Activated effector memory CD4-positive, alpha-beta T cell treated with Interleukin-2 at 50 U/mL for 16 hours (primary cell): ENCODE data around the gene ABCA9.

Experiments
- DNase-seq: peaks from one replicate; pipeline ENCODE4 v3.0.0-alpha.2; 2020

The ABCA9 gene

GRCh38 chr17:69067274-69068047, 6.7 kb upstream of the ABCA9 start:
- no peak for DNase-seq

GRCh38 chr17:69066482-69066881, 5.8 kb upstream of the ABCA9 start:
- DNase-seq = no peak

GRCh38 chr17:69065113-69065512, 4.4 kb upstream of the ABCA9 start:
- DNase-seq = no peak

- no peak for DNase-seq
These were observed 3.7 kb upstream of the ABCA9 start for GRCh38 chr17:69064476-69064875.

- DNase-seq = no peak
These were observed 3.3 kb upstream of the ABCA9 start for GRCh38 chr17:69064001-69064400.

GRCh38 chr17:69062860-69063581, 2.3 kb upstream of the ABCA9 start:
- no peak for DNase-seq

GRCh38 chr17:69061721-69062556, 1.2 kb upstream of the ABCA9 start:
- DNase-seq = no peak

- DNase-seq = no peak
These were observed 1.1 kb downstream of the ABCA9 start for GRCh38 chr17:69059458-69060175.

GRCh38 chr17:69058165-69058564, 2.6 kb downstream of the ABCA9 start:
- no peak for DNase-seq

- no peak for DNase-seq
These were observed 3.4 kb downstream of the ABCA9 start for GRCh38 chr17:69057280-69057679.

- DNase-seq = no peak
These were observed 4.4 kb downstream of the ABCA9 start for GRCh38 chr17:69056179-69056823.

- no peak for DNase-seq
These were observed 5.4 kb downstream of the ABCA9 start for GRCh38 chr17:69055334-69055733.

GRCh38 chr17:69050999-69051775, 9.5 kb downstream of the ABCA9 start:
- DNase-seq = no peak

- no peak for DNase-seq
These were observed 12.1 kb downstream of the ABCA9 start for GRCh38 chr17:69048634-69049033.

GRCh38 chr17:69047368-69048263, 13.1 kb downstream of the ABCA9 start:
- DNase-seq = no peak

- DNase-seq = no peak
These were observed 14.5 kb downstream of the ABCA9 start for GRCh38 chr17:69046121-69046807.

GRCh38 chr17:69045646-69046045, 15.1 kb downstream of the ABCA9 start:
- DNase-seq = no peak

- no peak for DNase-seq
These were observed 16.4 kb downstream of the ABCA9 start for GRCh38 chr17:69044371-69044770.

- no peak for DNase-seq
These were observed 17.5 kb downstream of the ABCA9 start for GRCh38 chr17:69043098-69043734.
